Neural cell (in vitro differentiated cells): ENCODE data around the gene RAD23B. TPM values are rescaled to one million over a fixed set of nuclear protein-coding genes. Genes with fewer than 3 reads are reported as not detected.

Experiments
- H2AFZ ChIP-seq: fragments of 200-600, 300-800 bp; sonication (generic), shearing (Covaris generic); 2 replicates; pipeline ENCODE4 v1.6.0; 2014; ENCODE audit warnings: low read depth, mild to moderate bottlenecking, antibody characterized with exemption, low read length, moderate library complexity
- H3F3A ChIP-seq: fragments of 200-600 bp; shearing (Covaris generic); 2 replicates; pipeline ENCODE4 v1.6.1; 2016; ENCODE audit warnings: mild to moderate bottlenecking, moderate library complexity, mixed read lengths, antibody characterized with exemption, low read length; ENCODE audit not compliant: insufficient read depth, poor library complexity, severe bottlenecking
- H3K27ac ChIP-seq: fragments of 200-600, 300-800 bp; sonication (generic), shearing (Covaris generic); 2 replicates; pipeline ENCODE4 v1.5.1; 2014; ENCODE audit warnings: mild to moderate bottlenecking, low read length, moderate library complexity
- H3K27me3 ChIP-seq: fragments of 300-800, 200-600 bp; sonication (generic), shearing (Covaris generic); 2 replicates; pipeline ENCODE4 v1.6.0; 2014; ENCODE audit warnings: mild to moderate bottlenecking, low read depth, low read length, moderate library complexity; ENCODE audit not compliant: insufficient read depth
- H3K36me3 ChIP-seq: fragments of 300-800, 200-600 bp; sonication (generic), shearing (Covaris generic); 2 replicates; pipeline ENCODE4 v1.5.1; 2014; ENCODE audit warnings: mild to moderate bottlenecking, antibody characterized with exemption, low read length, moderate library complexity; ENCODE audit not compliant: insufficient read depth
- H3K4me2 ChIP-seq: fragments of 300-800, 200-600 bp; sonication (generic), shearing (Covaris generic); 2 replicates; pipeline ENCODE4 v1.6.0; 2014; ENCODE audit warnings: mild to moderate bottlenecking, low read length
- H3K4me3 ChIP-seq: fragments of 300-800, 200-600 bp; sonication (generic), shearing (Covaris generic); 2 replicates; pipeline ENCODE4 v1.5.1; 2014; ENCODE audit warnings: mild to moderate bottlenecking, low read length, moderate library complexity
- H3K79me2 ChIP-seq: fragments of 200-600 bp; shearing (Covaris generic); replicated peaks from 2 replicates; pipeline ENCODE4 v1.6.0; 2014; ENCODE audit warnings: mild to moderate bottlenecking, low read length, moderate library complexity; ENCODE audit not compliant: insufficient read depth
- H3K9ac ChIP-seq: fragments of 300-800, 200-600 bp; sonication (generic), shearing (Covaris generic); 2 replicates; pipeline ENCODE4 v1.6.1; 2016; ENCODE audit warnings: mild to moderate bottlenecking, low read length, mixed read lengths
- H3K9me2 ChIP-seq: fragments of 200-600 bp; shearing (Covaris generic); 2 replicates; pipeline ENCODE4 v1.6.1; 2016; ENCODE audit warnings: mild to moderate bottlenecking, low read length, mixed read lengths; ENCODE audit not compliant: insufficient read depth
- H3K9me3 ChIP-seq: fragments of 200-600, 300-800 bp; sonication (generic), shearing (Covaris generic); 2 replicates; pipeline ENCODE4 v1.6.1; 2016; ENCODE audit warnings: mild to moderate bottlenecking, mixed run types, low read length, moderate library complexity, mixed read lengths
- H4K20me1 ChIP-seq: fragments of 200-600 bp; shearing (Covaris generic); 2 replicates; pipeline ENCODE4 v1.6.1; 2016; ENCODE audit warnings: mild to moderate bottlenecking, mixed run types; ENCODE audit not compliant: insufficient read depth
- CTCF ChIP-seq: fragments of 450-650 bp; IDR thresholded peaks from 2 replicates; pipeline ENCODE4 v1.5.1; 2014; ENCODE audit warnings: antibody characterized with exemption, mild to moderate bottlenecking, moderate library complexity; ENCODE audit not compliant: poor library complexity, severe bottlenecking
- EP300 ChIP-seq: fragments of 450-650 bp; conservative IDR thresholded peaks from 2 replicates; pipeline ENCODE4 v1.6.1; 2014; ENCODE audit warnings: antibody characterized with exemption, mild to moderate bottlenecking, moderate library complexity; ENCODE audit not compliant: poor library complexity, severe bottlenecking
- EZH2 ChIP-seq: fragments of 200-600, 300-800 bp; shearing (Covaris generic), sonication (generic); IDR thresholded peaks from 2 replicates; pipeline ENCODE4 v1.6.1; 2014; ENCODE audit warnings: antibody characterized with exemption, low read length, borderline replicate concordance, mild to moderate bottlenecking; ENCODE audit not compliant: insufficient read depth, poor library complexity, severe bottlenecking
- MXI1 ChIP-seq: fragments of 450-650 bp; conservative IDR thresholded peaks from 2 replicates; pipeline ENCODE4 v1.6.1; 2014; ENCODE audit warnings: antibody characterized with exemption, mild to moderate bottlenecking; ENCODE audit not compliant: poor library complexity, severe bottlenecking
- POLR2AphosphoS5 ChIP-seq: IDR thresholded peaks from 2 replicates; pipeline ENCODE4 v1.6.1; 2012
- RAD21 ChIP-seq: fragments of 450-650 bp; conservative IDR thresholded peaks from 2 replicates; pipeline ENCODE4 v1.6.1; 2014; ENCODE audit warnings: antibody characterized with exemption, mild to moderate bottlenecking, moderate library complexity
- REST ChIP-seq: IDR thresholded peaks from 2 replicates; pipeline ENCODE4 v1.6.1; 2012; ENCODE audit warnings: borderline replicate concordance
- SMC3 ChIP-seq: fragments of 450-650 bp; conservative IDR thresholded peaks from 2 replicates; pipeline ENCODE4 v1.6.1; 2014; ENCODE audit warnings: antibody characterized with exemption, mild to moderate bottlenecking, moderate library complexity; ENCODE audit not compliant: poor library complexity
- TAF1 ChIP-seq: IDR thresholded peaks from 2 replicates; pipeline ENCODE4 v1.6.1; 2012; ENCODE audit warnings: low read depth
- polyA plus RNA-seq: library from polyadenylated mRNA; depleted of rRNA; stranded (reverse); fragments of >200 nt; gene quantifications from 2 replicates; pipeline ENCODE4 v1.2.3, GENCODE V29; 2014

The RAD23B gene
- polyA plus RNA-seq, 1 donor from 2014 or later, result 97.3 TPM

- no peak for TF ChIP-seq POLR2AphosphoS5
- no peak for TF ChIP-seq MXI1
- no peak for TF ChIP-seq REST
- TF ChIP-seq CTCF, result no peak
- no peak for TF ChIP-seq EP300
- no peak for TF ChIP-seq SMC3
- no peak for TF ChIP-seq TAF1
- no peak for TF ChIP-seq RAD21
- TF ChIP-seq EZH2, result no peak
Observed at GRCh38 chr9:107275530-107275929, 7.5 kb upstream of the RAD23B start.

GRCh38 chr9:107276966-107277710 lies 5.9 kb upstream of the RAD23B start:
- Histone ChIP-seq H3K9ac (no peak overlapping the region), H3K9me3 (no peaks in the 10 kb centered on the region), H3K4me2 (no peak overlapping the region), H4K20me1 (no peaks in the 10 kb centered on the region), H3K79me2 (no peaks in the 10 kb centered on the region), H3K27ac (no peak overlapping the region), H3K27me3 (no peaks in the 10 kb centered on the region), H3K9me2 (no peaks in the 10 kb centered on the region), H3K36me3 (no peaks in the 10 kb centered on the region), H3K4me3 (no peak overlapping the region), H3F3A (no peaks in the 10 kb centered on the region), H2AFZ (no peak overlapping the region)
- no peak for TF ChIP-seq SMC3
- no peak for TF ChIP-seq RAD21
- TF ChIP-seq EZH2, result no peak
- TF ChIP-seq REST, result no peak
- TF ChIP-seq EP300, result no peak
- no peak for TF ChIP-seq POLR2AphosphoS5
- no peak for TF ChIP-seq TAF1
- TF ChIP-seq MXI1, result no peak
- TF ChIP-seq CTCF, result no peak

More at GRCh38 chr9:107275530-107275929, 7.5 kb upstream of the RAD23B start:
- H3K79me2 ChIP-seq, result no peaks in the 10 kb centered on the region
- no peaks in the 10 kb centered on the region for H3K9me2 ChIP-seq
- H3K4me3 ChIP-seq, result no peak overlapping the region
- no peaks in the 10 kb centered on the region for H3F3A ChIP-seq
- no peak overlapping the region for H3K9ac ChIP-seq
- no peak overlapping the region for H2AFZ ChIP-seq
- H4K20me1 ChIP-seq, result no peaks in the 10 kb centered on the region
- no peak overlapping the region for H3K4me2 ChIP-seq
- no peaks in the 10 kb centered on the region for H3K9me3 ChIP-seq
- H3K36me3 ChIP-seq, result no peaks in the 10 kb centered on the region
- peak overlapping the region; percentile 52 for H3K27ac ChIP-seq
- no peaks in the 10 kb centered on the region for H3K27me3 ChIP-seq
